ENCODE results near the gene SLC35E3. TPM values are rescaled to one million over a fixed set of nuclear protein-coding genes. Genes with fewer than 3 reads are reported as not detected.
A peak's percentile ranks its signal among the peaks of the same experiment; 100 is the strongest.

SLC35E3 gene
- total RNA-seq, 1 experiment from 2014 or later = 10.8 TPM

GRCh38 chr12:68739891-68740290 is 6.1 kb upstream of the SLC35E3 start:
- no peaks in the 10 kb centered on the region for H3K9me3 Mint-ChIP-seq (ENCODE audit: low read depth, unreplicated experiment)

GRCh38 chr12:68743356-68743755 is 2.6 kb upstream of the SLC35E3 start:
- TF ChIP-seq CTCF (IDR thresholded peaks at IDR 0.05; ENCODE audit: unreplicated experiment) = no peak
- Mint-ChIP-seq H3K36me3 (ENCODE audit: insufficient read depth, unreplicated experiment) (peaks cover 22% of the 10 kb centered on the region), H3K9me3 (ENCODE audit: low read depth, unreplicated experiment) (no peaks in the 10 kb centered on the region), H3K4me3 (ENCODE audit: low read depth, unreplicated experiment) (no peak overlapping the region), H3K27me3 (ENCODE audit: unreplicated experiment) (no peaks in the 10 kb centered on the region), H3K4me1 (ENCODE audit: low read depth, unreplicated experiment) (peaks cover 8% of the 10 kb centered on the region), H3K27ac (ENCODE audit: unreplicated experiment) (no peak overlapping the region)
- BruUV-seq (replicated peaks) = no TSS peak
- CTCF ChIA-PET = no interaction called here
- no peak for DNase-seq
- intact Hi-C loops (cut with micrococcal nuclease; ENCODE audit: unreplicated experiment) = no loop called here

More at GRCh38 chr12:68739891-68740290, 6.1 kb upstream of the SLC35E3 start:
- no peak for DNase-seq
- no peak for TF ChIP-seq CTCF (IDR thresholded peaks at IDR 0.05; ENCODE audit: unreplicated experiment)
- H3K4me1 Mint-ChIP-seq (ENCODE audit: low read depth, unreplicated experiment) = no peaks in the 10 kb centered on the region
- peaks cover 6% of the 10 kb centered on the region for H3K36me3 Mint-ChIP-seq (ENCODE audit: insufficient read depth, unreplicated experiment)
- intact Hi-C loops (cut with micrococcal nuclease; ENCODE audit: unreplicated experiment) = no loop called here
- CTCF ChIA-PET = no interaction called here
- H3K27me3 Mint-ChIP-seq (ENCODE audit: unreplicated experiment) = no peaks in the 10 kb centered on the region
- BruUV-seq (replicated peaks) = no TSS peak
- no peak overlapping the region for H3K4me3 Mint-ChIP-seq (ENCODE audit: low read depth, unreplicated experiment)
- H3K27ac Mint-ChIP-seq (ENCODE audit: unreplicated experiment) = no peak overlapping the region

GRCh38 chr12:68745376-68745903 is 536 bp upstream of the SLC35E3 start:
- Mint-ChIP-seq H3K9me3 (ENCODE audit: low read depth, unreplicated experiment) (no peaks in the 10 kb centered on the region), H3K27me3 (ENCODE audit: unreplicated experiment) (no peaks in the 10 kb centered on the region), H3K27ac (ENCODE audit: unreplicated experiment) (peak overlapping the region; percentile 60), H3K4me1 (ENCODE audit: low read depth, unreplicated experiment) (peaks cover 8% of the 10 kb centered on the region), H3K36me3 (ENCODE audit: insufficient read depth, unreplicated experiment) (peaks cover 16% of the 10 kb centered on the region), H3K4me3 (ENCODE audit: low read depth, unreplicated experiment) (peak overlapping the region; percentile 98)
- no peak for TF ChIP-seq CTCF (IDR thresholded peaks at IDR 0.05; ENCODE audit: unreplicated experiment)
- intact Hi-C loops (cut with micrococcal nuclease; ENCODE audit: unreplicated experiment) = loop anchor here (5.0 kb wide), 2 partner anchors 42 to 62 kb away; partner anchors contain the start of gene MDM2
- no TSS peak for BruUV-seq (replicated peaks)
- no peak for DNase-seq
- CTCF ChIA-PET = interaction anchor here (0.7 to 1.7 kb wide), 5 partner anchors 38 to 873 kb away, joined by 3 to 9 read pairs (median 3); partner anchors contain the start of genes MDM1 and MDM2

- DNase-seq = peak; percentile 49
- Mint-ChIP-seq H3K27ac (ENCODE audit: unreplicated experiment) (peak overlapping the region; percentile 60), H3K9me3 (ENCODE audit: low read depth, unreplicated experiment) (no peaks in the 10 kb centered on the region), H3K27me3 (ENCODE audit: unreplicated experiment) (no peaks in the 10 kb centered on the region), H3K36me3 (ENCODE audit: insufficient read depth, unreplicated experiment) (peaks cover 16% of the 10 kb centered on the region), H3K4me3 (ENCODE audit: low read depth, unreplicated experiment) (peak overlapping the region; percentile 98), H3K4me1 (ENCODE audit: low read depth, unreplicated experiment) (peaks cover 8% of the 10 kb centered on the region)
- TF ChIP-seq CTCF (IDR thresholded peaks at IDR 0.05; ENCODE audit: unreplicated experiment) = no peak
- CTCF ChIA-PET = interaction anchor here (0.6 to 1.7 kb wide), 7 partner anchors 37 to 415 kb away, joined by 3 to 9 read pairs (median 3); partner anchors contain the start of genes MDM1 and MDM2
- no TSS peak for BruUV-seq (replicated peaks)
- intact Hi-C loops (cut with micrococcal nuclease; ENCODE audit: unreplicated experiment) = loop anchor here (5.0 kb wide), 2 partner anchors 41 to 61 kb away; partner anchors contain the start of gene MDM2
Measured at GRCh38 chr12:68746572-68747180, 700 bp downstream of the SLC35E3 start.
